Omental fat pad (tissue), 4 donors: Measurements from ENCODE around the gene LRIT2. TPM values are rescaled to one million over a fixed set of nuclear protein-coding genes. Genes with fewer than 3 reads are reported as not detected.

ENCODE experiments used
- ATAC-seq: fragments of 150-250 bp; one replicate; pipeline ENCODE4 v1.9.1; 2016; ENCODE audit warnings: mild to moderate bottlenecking, moderate library complexity; ENCODE audit not compliant: low FRiP score
- DNase-seq: peaks from one replicate; pipeline ENCODE4 v3.0.0-alpha.2; 2019; ENCODE audit warnings: low spot score
- total RNA-seq, 4 donors: library from RNA; depleted of rRNA; stranded (reverse); fragments of >200 nt; gene quantifications; one replicate each; pipeline ENCODE4 v1.1.0, GENCODE V29; 2016
- TF ChIP-seq, protein P1 (sequence below), 3 donors: fragments of 450-650 bp; IDR thresholded peaks; one replicate each; pipeline ENCODE4 v1.5.1; 2016 to 2017; ENCODE audit warnings: antibody characterized with exemption in 3 of 3, mild to moderate bottlenecking in 3 of 3, moderate library complexity in 2 of 3

LRIT2 gene, protein sequence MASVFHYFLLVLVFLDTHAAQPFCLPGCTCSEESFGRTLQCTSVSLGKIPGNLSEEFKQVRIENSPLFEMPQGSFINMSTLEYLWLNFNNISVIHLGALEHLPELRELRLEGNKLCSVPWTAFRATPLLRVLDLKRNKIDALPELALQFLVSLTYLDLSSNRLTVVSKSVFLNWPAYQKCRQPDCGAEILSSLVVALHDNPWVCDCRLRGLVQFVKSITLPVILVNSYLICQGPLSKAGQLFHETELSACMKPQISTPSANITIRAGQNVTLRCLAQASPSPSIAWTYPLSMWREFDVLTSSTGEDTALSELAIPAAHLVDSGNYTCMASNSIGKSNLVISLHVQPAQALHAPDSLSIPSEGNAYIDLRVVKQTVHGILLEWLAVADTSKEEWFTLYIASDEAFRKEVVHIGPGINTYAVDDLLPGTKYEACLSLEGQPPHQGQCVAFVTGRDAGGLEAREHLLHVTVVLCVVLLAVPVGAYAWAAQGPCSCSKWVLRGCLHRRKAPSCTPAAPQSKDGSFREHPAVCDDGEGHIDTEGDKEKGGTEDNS
- not detected for total RNA-seq

DNA sequence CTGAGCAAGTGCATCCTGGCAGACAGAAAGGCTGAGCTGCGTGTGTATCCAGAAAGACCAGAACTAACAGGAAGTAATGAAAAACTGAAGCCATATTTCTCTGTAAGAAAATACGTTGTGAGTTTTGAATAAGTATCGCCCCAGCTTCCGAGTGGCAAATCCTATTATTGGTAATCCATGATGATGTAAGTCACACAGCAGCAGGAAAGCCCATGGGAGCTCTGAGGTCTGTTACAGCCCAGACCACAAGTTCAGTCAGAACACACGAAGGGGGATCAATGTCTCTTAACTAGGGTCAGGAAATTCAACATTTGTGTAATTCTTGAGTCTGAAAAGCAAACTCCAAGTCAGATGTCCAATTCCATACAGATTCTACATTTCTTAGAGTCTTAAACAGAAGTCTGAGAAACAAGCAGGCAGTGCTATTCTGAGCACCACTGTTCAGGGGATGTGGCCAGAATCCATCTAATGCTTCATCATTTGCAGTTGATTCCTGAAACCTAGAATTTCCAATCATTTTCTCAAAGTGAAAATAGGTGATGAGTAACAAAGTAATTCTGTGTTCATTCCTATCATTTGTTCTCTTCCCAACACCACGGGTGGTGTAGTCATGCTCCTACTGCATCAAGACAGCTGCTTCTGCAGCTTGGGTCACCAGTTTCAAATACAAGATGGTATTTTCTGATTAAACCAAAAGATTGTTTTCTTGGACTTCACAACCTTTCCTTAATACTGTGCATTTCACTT lies at the start of gene LRIT2:
LRIT2 (minus strand) TSS at position 118 of the 747 bp plus-strand sequence; CDS start at position 94, 24 bp downstream.
- TF ChIP-seq, protein P1, sequence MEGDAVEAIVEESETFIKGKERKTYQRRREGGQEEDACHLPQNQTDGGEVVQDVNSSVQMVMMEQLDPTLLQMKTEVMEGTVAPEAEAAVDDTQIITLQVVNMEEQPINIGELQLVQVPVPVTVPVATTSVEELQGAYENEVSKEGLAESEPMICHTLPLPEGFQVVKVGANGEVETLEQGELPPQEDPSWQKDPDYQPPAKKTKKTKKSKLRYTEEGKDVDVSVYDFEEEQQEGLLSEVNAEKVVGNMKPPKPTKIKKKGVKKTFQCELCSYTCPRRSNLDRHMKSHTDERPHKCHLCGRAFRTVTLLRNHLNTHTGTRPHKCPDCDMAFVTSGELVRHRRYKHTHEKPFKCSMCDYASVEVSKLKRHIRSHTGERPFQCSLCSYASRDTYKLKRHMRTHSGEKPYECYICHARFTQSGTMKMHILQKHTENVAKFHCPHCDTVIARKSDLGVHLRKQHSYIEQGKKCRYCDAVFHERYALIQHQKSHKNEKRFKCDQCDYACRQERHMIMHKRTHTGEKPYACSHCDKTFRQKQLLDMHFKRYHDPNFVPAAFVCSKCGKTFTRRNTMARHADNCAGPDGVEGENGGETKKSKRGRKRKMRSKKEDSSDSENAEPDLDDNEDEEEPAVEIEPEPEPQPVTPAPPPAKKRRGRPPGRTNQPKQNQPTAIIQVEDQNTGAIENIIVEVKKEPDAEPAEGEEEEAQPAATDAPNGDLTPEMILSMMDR (IDR thresholded peaks at IDR 0.05) = no peak
- ATAC-seq (no peak), DNase-seq (no peak)

DNA sequence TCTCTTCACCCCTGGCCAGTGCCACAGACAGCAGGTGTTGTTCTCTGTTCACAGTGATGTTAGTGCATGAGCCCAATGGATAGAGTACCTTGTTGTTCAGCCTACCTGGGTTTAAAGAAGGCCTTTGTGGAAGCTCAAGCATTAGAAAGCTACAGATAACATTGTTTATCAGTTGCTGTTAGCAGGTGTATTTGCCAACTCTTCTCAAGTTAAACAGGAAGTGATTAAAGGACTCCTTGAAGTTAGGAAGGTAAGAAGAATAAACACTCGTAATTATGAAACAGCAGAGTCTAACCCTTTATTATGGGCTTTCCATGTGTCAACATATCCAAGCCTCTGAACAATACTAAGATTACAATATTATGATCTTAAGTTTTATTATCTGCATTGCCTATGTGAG lies 45.4 kb upstream of the LRIT2 start:
- TF ChIP-seq, protein P1 (IDR thresholded peaks at IDR 0.05) = no peak
- DNase-seq (no peak), ATAC-seq (no peak)

DNA sequence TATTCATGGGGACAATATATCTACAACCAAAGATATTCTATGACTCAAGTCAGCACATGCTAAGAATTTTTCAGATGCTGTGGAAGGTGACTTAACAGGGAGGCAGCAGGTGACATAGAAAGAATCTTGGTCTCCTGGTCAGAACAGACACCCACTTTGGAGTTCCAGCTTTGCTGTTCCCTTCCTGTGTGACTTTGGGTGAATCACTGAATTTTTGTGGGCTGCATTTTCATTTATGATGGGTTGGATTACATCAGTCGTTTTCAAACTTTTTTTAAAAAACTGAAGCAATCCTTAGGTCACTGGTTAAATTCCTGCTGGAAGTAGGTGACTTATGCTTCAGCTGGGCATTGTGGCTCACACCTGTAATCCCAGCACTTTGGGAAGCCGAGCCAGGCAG lies 44.4 kb upstream of the LRIT2 start:
- TF ChIP-seq, protein P1 (IDR thresholded peaks at IDR 0.05) = no peak
- no peak for DNase-seq
- no peak for ATAC-seq

DNA sequence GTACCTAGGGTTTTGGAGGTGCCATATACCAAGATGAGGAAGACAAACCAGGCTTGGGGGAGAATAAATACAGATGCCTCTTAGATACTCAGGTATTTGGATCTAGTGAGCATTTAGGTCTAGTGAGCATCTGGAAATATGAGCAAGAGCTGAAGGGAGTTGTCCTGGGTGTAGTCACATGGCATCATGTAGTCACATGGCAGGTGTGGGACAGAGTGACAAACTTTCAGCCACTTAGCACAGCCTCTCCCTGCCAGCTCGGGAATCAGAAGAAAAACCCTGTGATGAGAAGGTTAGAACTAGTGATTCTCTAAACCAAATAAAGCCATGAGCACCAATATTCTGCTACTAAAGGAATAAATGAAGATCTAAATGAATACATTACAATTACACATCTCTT lies 43.8 kb upstream of the LRIT2 start:
- DNase-seq (no peak), ATAC-seq (no peak)
- TF ChIP-seq, protein P1 (IDR thresholded peaks at IDR 0.05) = no peak

DNA sequence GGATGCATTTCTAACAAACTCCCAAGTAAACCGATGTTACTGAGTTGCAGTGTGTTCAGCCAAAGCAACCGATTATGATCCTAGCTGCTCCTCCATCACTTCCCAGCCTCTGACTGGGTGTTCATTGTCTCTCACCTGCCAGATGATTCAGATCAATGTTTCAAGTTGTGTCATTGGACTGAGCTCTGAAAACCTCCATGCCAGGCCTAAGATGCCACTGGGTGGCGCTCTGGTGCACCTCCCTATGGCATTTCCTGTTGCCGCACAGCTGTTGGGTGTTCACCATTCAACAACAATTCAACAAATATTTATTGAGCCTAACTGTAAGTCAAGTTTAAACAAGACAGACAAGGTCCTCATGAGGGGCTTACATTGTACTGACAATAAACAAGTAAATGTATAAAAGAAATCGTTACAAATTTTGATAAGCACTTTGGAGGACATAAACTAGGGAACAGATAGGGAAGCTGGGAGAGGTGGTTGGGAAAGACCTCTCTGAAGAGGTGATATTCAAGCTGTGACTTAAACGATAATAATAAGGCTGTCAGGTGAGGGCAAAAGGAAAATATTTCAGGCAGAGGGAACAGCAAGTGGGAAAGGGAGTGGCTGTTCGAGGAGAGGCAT lies 42.3 kb upstream of the LRIT2 start:
- ATAC-seq (no peak), DNase-seq (no peak)
- TF ChIP-seq, protein P1 (IDR thresholded peaks at IDR 0.05) = no peak

DNA sequence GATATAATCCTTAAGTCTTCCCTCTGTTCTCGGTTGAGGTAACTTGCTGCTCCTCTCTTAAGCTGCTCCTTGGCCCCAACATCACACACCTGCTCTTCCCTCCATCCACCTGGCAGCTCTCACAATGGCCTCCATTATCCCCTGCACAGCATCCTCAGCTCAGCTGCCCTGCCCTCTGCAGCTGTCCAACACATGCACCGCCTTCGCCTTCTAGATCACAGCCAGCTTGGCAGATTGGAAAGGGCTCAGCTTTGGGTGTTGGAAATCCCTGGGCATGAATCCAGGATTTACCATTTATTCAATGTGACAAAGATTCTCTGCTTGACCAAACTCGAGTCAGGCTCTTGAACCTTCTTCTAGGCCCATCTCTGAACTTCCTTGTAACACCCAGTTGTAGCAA lies 40.1 kb upstream of the LRIT2 start:
- DNase-seq (no peak), ATAC-seq (no peak)
- TF ChIP-seq, protein P1 (IDR thresholded peaks at IDR 0.05) = no peak
